Measurements from ENCODE around the gene LYPD3. TPM values are rescaled to one million over a fixed set of nuclear protein-coding genes. Genes with fewer than 3 reads are reported as not detected.

The LYPD3 gene
- total and polyA plus RNA-seq, 3 experiments from 2014 or later, result 0.84 to 3.8 (median 1.2) TPM

GRCh38 chr19:43496960-43497359, 31.6 kb upstream of the LYPD3 start:
- Mint-ChIP-seq H3K4me3 (no peak overlapping the region), H3K9me3 (no peaks in the 10 kb centered on the region), H3K27ac (peak overlapping the region in 1 of 8 donors; percentile 3), H3K4me1 (peaks cover 3 to 16% (median 13%) of the 10 kb centered on the region in 3 donors), H3K36me3 (peaks cover 6 to 52% (median 20%) of the 10 kb centered on the region in 3 donors), H3K27me3 (no peaks in the 10 kb centered on the region)
- H3K27ac ChIP-seq (ENCODE audit: low read depth, low read length), result no peak overlapping the region
- CTCF ChIA-PET, result no interaction called here
- H3K27me3 ChIP-seq (ENCODE audit: insufficient read depth, low read length, poor library complexity, severe bottlenecking), result no peaks in the 10 kb centered on the region
- DNase-seq, result no peak
- POLR2A ChIA-PET, result no interaction called here
- H3K9me3 ChIP-seq (ENCODE audit: low read length), result no peaks in the 10 kb centered on the region
- no peak overlapping the region for H3K4me3 ChIP-seq (ENCODE audit: low read length)
- H3K36me3 ChIP-seq (ENCODE audit: insufficient read depth, low read length), result peaks cover 10% of the 10 kb centered on the region
- no peaks in the 10 kb centered on the region for H3K4me1 ChIP-seq (ENCODE audit: insufficient read depth, low read length)

GRCh38 chr19:43495082-43495481, 29.7 kb upstream of the LYPD3 start:
- Mint-ChIP-seq H3K9me3 (no peaks in the 10 kb centered on the region), H3K4me1 (peaks cover 0 to 8% (median 7%) of the 10 kb centered on the region in 3 donors), H3K27me3 (no peaks in the 10 kb centered on the region), H3K27ac (no peak overlapping the region), H3K4me3 (no peak overlapping the region), H3K36me3 (peaks cover 6 to 48% (median 16%) of the 10 kb centered on the region in 3 donors)
- no peak for DNase-seq
- Histone ChIP-seq H3K9me3 (ENCODE audit: low read length) (no peaks in the 10 kb centered on the region), H3K27ac (ENCODE audit: low read depth, low read length) (no peak overlapping the region), H3K27me3 (ENCODE audit: insufficient read depth, low read length, poor library complexity, severe bottlenecking) (no peaks in the 10 kb centered on the region), H3K36me3 (ENCODE audit: insufficient read depth, low read length) (peaks cover 10% of the 10 kb centered on the region), H3K4me1 (ENCODE audit: insufficient read depth, low read length) (no peaks in the 10 kb centered on the region), H3K4me3 (ENCODE audit: low read length) (no peak overlapping the region)
- CTCF ChIA-PET, result no interaction called here
- POLR2A ChIA-PET, result no interaction called here

- no peaks in the 10 kb centered on the region for H3K4me1 Mint-ChIP-seq
- peaks cover 0 to 21% (median 2%) of the 10 kb centered on the region in 3 donors for H3K36me3 Mint-ChIP-seq
- H3K36me3 ChIP-seq (ENCODE audit: insufficient read depth, low read length), result no peaks in the 10 kb centered on the region
- ChIA-PET CTCF (interaction anchor here (1.3 to 2.1 kb wide), 3 partner anchors 42 to 104 kb away, joined by 3 to 6 read pairs (median 4); partner anchors contain the start of gene ZNF575), POLR2A (no interaction called here)
- no peaks in the 10 kb centered on the region for H3K9me3 ChIP-seq (ENCODE audit: low read length)
- H3K4me3 ChIP-seq (ENCODE audit: low read length), result no peak overlapping the region
- no peaks in the 10 kb centered on the region for H3K4me1 ChIP-seq (ENCODE audit: insufficient read depth, low read length)
- no peak overlapping the region for H3K27ac ChIP-seq (ENCODE audit: low read depth, low read length)
- no peaks in the 10 kb centered on the region for H3K27me3 Mint-ChIP-seq
- no peak for DNase-seq
- no peak overlapping the region for H3K27ac Mint-ChIP-seq
- no peaks in the 10 kb centered on the region for H3K27me3 ChIP-seq (ENCODE audit: insufficient read depth, low read length, poor library complexity, severe bottlenecking)
- H3K4me3 Mint-ChIP-seq, result no peak overlapping the region
- H3K9me3 Mint-ChIP-seq, result no peaks in the 10 kb centered on the region
Observed at GRCh38 chr19:43490759-43491158, 25.4 kb upstream of the LYPD3 start.

GRCh38 chr19:43489979-43490599, 24.7 kb upstream of the LYPD3 start:
- Mint-ChIP-seq H3K36me3 (peaks cover 0 to 14% (median 0%) of the 10 kb centered on the region in 3 donors), H3K9me3 (no peaks in the 10 kb centered on the region), H3K27ac (peak overlapping the region in 2 of 8 donors; percentile 19 to 69), H3K4me3 (no peak overlapping the region), H3K4me1 (no peaks in the 10 kb centered on the region), H3K27me3 (no peaks in the 10 kb centered on the region)
- H3K9me3 ChIP-seq (ENCODE audit: low read length), result no peaks in the 10 kb centered on the region
- CTCF ChIA-PET, result interaction anchor here (0.7 to 2.1 kb wide), 5 partner anchors 14 to 104 kb away, joined by 3 to 6 read pairs (median 3); partner anchors contain the start of gene ZNF575
- no peaks in the 10 kb centered on the region for H3K4me1 ChIP-seq (ENCODE audit: insufficient read depth, low read length)
- POLR2A ChIA-PET, result no interaction called here
- no peak overlapping the region for H3K27ac ChIP-seq (ENCODE audit: low read depth, low read length)
- H3K27me3 ChIP-seq (ENCODE audit: insufficient read depth, low read length, poor library complexity, severe bottlenecking), result no peaks in the 10 kb centered on the region
- DNase-seq, result no peak
- H3K4me3 ChIP-seq (ENCODE audit: low read length), result no peak overlapping the region
- no peaks in the 10 kb centered on the region for H3K36me3 ChIP-seq (ENCODE audit: insufficient read depth, low read length)

GRCh38 chr19:43489310-43489709, 23.9 kb upstream of the LYPD3 start:
- Histone ChIP-seq H3K4me3 (ENCODE audit: low read length) (no peak overlapping the region), H3K4me1 (ENCODE audit: insufficient read depth, low read length) (no peaks in the 10 kb centered on the region), H3K9me3 (ENCODE audit: low read length) (no peaks in the 10 kb centered on the region), H3K27ac (ENCODE audit: low read depth, low read length) (no peak overlapping the region), H3K27me3 (ENCODE audit: insufficient read depth, low read length, poor library complexity, severe bottlenecking) (no peaks in the 10 kb centered on the region), H3K36me3 (ENCODE audit: insufficient read depth, low read length) (no peaks in the 10 kb centered on the region)
- CTCF ChIA-PET, result interaction anchor here (0.7 to 2.1 kb wide), 3 partner anchors 13 to 105 kb away, joined by 3 to 6 read pairs (median 3); no protein-coding TSS in a partner anchor
- Mint-ChIP-seq H3K27ac (peak overlapping the region in 3 of 8 donors; percentile 7 to 77 (median 54)), H3K4me1 (no peaks in the 10 kb centered on the region), H3K36me3 (peaks cover 0 to 6% (median 0%) of the 10 kb centered on the region in 3 donors), H3K4me3 (no peak overlapping the region), H3K27me3 (no peaks in the 10 kb centered on the region), H3K9me3 (no peaks in the 10 kb centered on the region)
- POLR2A ChIA-PET, result no interaction called here
- DNase-seq, result no peak

GRCh38 chr19:43488179-43488578, 22.8 kb upstream of the LYPD3 start:
- H3K27ac ChIP-seq (ENCODE audit: low read depth, low read length), result no peak overlapping the region
- no peaks in the 10 kb centered on the region for H3K36me3 ChIP-seq (ENCODE audit: insufficient read depth, low read length)
- Mint-ChIP-seq H3K27ac (no peak overlapping the region), H3K4me1 (no peaks in the 10 kb centered on the region), H3K27me3 (no peaks in the 10 kb centered on the region), H3K9me3 (no peaks in the 10 kb centered on the region), H3K4me3 (no peak overlapping the region), H3K36me3 (peaks cover 0 to 5% (median 0%) of the 10 kb centered on the region in 3 donors)
- DNase-seq, result no peak
- H3K27me3 ChIP-seq (ENCODE audit: insufficient read depth, low read length, poor library complexity, severe bottlenecking), result no peaks in the 10 kb centered on the region
- H3K4me1 ChIP-seq (ENCODE audit: insufficient read depth, low read length), result no peaks in the 10 kb centered on the region
- H3K9me3 ChIP-seq (ENCODE audit: low read length), result no peaks in the 10 kb centered on the region
- ChIA-PET CTCF (no interaction called here), POLR2A (no interaction called here)
- H3K4me3 ChIP-seq (ENCODE audit: low read length), result no peak overlapping the region

- H3K27ac ChIP-seq (ENCODE audit: low read depth, low read length), result no peak overlapping the region
- H3K27me3 ChIP-seq (ENCODE audit: insufficient read depth, low read length, poor library complexity, severe bottlenecking), result no peaks in the 10 kb centered on the region
- no peak overlapping the region for H3K4me3 ChIP-seq (ENCODE audit: low read length)
- H3K4me1 ChIP-seq (ENCODE audit: insufficient read depth, low read length), result no peaks in the 10 kb centered on the region
- Mint-ChIP-seq H3K36me3 (peaks cover 0 to 9% (median 0%) of the 10 kb centered on the region in 3 donors), H3K27me3 (no peaks in the 10 kb centered on the region), H3K27ac (no peak overlapping the region), H3K9me3 (no peaks in the 10 kb centered on the region), H3K4me1 (no peaks in the 10 kb centered on the region), H3K4me3 (no peak overlapping the region)
- no peak for DNase-seq
- ChIA-PET POLR2A (no interaction called here), CTCF (no interaction called here)
- H3K36me3 ChIP-seq (ENCODE audit: insufficient read depth, low read length), result no peaks in the 10 kb centered on the region
- no peaks in the 10 kb centered on the region for H3K9me3 ChIP-seq (ENCODE audit: low read length)
Observed at GRCh38 chr19:43486412-43486811, 21.0 kb upstream of the LYPD3 start.

GRCh38 chr19:43485951-43486350, 20.5 kb upstream of the LYPD3 start:
- Histone ChIP-seq H3K9me3 (ENCODE audit: low read length) (no peaks in the 10 kb centered on the region), H3K27me3 (ENCODE audit: insufficient read depth, low read length, poor library complexity, severe bottlenecking) (no peaks in the 10 kb centered on the region), H3K27ac (ENCODE audit: low read depth, low read length) (no peak overlapping the region), H3K4me3 (ENCODE audit: low read length) (no peak overlapping the region), H3K36me3 (ENCODE audit: insufficient read depth, low read length) (no peaks in the 10 kb centered on the region), H3K4me1 (ENCODE audit: insufficient read depth, low read length) (no peaks in the 10 kb centered on the region)
- no peak for DNase-seq
- ChIA-PET POLR2A (no interaction called here), CTCF (no interaction called here)
- H3K27me3 Mint-ChIP-seq, result no peaks in the 10 kb centered on the region
- no peak overlapping the region for H3K4me3 Mint-ChIP-seq
- no peak overlapping the region for H3K27ac Mint-ChIP-seq
- peaks cover 0 to 10% (median 0%) of the 10 kb centered on the region in 3 donors for H3K36me3 Mint-ChIP-seq
- H3K4me1 Mint-ChIP-seq, result no peaks in the 10 kb centered on the region
- H3K9me3 Mint-ChIP-seq, result no peaks in the 10 kb centered on the region
